Measurements from ENCODE around the gene ABI2.

DNA sequence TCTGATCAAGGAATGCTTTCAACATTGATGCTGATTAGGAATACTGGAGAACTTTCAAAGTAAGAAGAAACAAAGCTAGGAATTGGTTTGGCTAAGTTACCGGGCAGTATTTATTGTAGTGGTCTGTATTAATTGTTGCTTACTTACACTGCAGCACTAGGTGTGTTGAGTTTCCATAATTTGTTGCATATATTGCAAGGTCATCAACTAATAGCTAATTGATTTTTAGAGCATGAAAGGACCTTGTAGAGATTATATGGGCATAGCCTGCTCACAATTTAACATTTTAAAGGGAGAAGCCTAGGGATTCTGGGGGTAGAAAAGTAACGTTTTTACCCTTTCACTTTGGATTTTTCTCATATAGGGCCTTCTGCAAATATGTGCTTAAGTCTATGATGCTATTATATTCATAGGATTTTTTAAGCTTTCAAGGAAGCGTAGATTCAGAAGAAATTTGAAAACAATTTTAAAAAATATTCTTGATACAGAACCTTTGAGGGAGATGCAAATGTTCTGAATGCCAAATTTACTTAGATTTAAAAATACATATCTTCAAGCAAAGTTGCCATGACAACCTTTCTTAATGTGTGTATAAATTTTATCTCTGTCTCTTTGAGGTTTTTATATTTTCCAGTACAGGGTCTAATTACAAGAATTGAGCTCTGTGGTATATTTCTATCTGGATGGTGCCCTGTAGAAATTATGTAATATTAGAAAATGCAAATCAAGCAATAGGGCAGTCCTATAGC, 17.3 kb upstream of the ABI2 start:
- TF ChIP-seq, protein P1, sequence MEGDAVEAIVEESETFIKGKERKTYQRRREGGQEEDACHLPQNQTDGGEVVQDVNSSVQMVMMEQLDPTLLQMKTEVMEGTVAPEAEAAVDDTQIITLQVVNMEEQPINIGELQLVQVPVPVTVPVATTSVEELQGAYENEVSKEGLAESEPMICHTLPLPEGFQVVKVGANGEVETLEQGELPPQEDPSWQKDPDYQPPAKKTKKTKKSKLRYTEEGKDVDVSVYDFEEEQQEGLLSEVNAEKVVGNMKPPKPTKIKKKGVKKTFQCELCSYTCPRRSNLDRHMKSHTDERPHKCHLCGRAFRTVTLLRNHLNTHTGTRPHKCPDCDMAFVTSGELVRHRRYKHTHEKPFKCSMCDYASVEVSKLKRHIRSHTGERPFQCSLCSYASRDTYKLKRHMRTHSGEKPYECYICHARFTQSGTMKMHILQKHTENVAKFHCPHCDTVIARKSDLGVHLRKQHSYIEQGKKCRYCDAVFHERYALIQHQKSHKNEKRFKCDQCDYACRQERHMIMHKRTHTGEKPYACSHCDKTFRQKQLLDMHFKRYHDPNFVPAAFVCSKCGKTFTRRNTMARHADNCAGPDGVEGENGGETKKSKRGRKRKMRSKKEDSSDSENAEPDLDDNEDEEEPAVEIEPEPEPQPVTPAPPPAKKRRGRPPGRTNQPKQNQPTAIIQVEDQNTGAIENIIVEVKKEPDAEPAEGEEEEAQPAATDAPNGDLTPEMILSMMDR (IDR thresholded peaks at IDR 0.05) = no peak
- TF ChIP-seq POLR2A (IDR thresholded peaks at IDR 0.05) (no peak), EP300 (IDR thresholded peaks at IDR 0.05) (no peak)
